CD1c-positive myeloid dendritic cell (primary cell): ENCODE results near the gene PCSK4.
"Not testable (repeated sequence)": the region's sequence is repeated elsewhere in the genome, so short reads cannot be mapped to it uniquely, and the experiment has no call there.

Source experiments
- DNase-seq: peaks from one replicate; pipeline ENCODE4 v3.0.0-alpha.2; 2016; ENCODE audit errors: extremely low spot score

PCSK4 gene

DNA sequence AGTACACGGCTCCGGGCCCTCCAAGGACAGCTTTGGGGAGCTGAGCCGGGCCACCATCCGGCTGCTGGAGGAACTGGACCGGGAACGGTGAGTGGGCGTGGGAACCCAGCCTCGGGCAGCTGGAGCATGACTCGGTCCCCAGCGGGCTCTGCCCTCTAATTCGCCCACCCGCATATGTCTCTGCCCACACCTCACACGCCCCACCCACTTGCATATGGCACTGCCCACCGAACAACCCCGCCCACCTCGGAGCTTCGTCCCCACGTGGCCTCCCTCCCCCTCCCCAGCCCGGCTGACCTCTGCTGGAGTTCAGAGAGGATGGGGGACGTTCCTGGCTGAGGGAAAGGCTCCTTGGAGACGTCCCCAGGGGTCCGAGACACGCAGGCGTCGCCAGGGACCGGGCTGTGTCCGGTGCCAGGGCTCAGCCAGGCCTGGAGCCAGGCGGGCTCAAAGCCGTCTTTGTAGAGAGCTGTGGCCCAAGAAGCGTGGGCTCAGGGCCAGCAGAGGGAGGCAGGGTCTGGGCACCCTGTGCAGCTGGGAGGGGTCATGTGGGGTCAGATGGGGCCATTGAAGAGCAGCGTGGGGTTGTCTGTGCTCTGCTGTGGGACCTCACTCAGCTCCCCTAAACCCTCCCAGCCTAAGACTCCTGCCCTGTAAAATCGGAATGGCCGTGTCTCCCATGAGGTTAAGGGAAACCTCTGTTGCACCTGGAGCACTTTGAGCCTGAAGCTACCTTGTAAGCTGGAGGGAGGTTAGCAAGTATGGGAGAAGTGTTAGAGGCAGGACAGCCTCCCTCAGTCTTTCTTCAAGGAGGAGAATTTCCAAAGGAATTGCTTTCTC, 36.4 kb downstream of the PCSK4 start:
- peak; percentile 66 for DNase-seq

DNA sequence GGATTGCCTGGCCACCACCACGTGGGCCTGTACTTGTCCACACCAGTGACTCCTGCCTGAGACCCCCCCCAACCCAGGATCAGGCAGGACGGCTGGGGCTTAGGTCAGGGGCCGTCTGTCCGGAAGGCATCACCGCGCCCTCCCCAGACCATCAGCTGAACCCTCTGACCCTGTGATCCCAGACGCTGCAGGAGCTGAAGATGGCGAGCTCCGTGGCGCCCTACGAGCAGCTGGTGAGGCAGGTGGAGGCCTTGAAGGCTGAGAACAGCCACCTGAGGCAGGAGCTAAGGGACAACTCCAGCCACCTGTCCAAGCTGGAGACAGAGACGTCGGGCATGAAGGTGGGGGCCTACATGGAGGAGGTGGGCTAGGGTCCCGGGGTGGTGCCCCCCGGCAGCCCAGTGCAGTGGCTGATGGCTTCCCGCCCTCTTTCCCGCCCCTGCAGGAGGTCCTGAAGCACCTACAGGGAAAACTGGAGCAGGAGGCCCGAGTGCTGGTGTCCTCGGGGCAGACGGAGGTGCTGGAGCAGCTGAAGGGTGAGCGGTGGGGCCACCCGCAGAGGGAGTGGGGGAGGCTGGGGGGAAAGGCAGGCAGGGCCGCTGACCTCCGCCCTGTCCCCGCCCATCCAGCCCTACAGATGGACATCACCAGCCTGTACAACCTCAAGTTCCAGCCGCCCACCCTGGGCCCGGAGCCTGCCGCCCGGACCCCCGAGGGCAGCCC, 37.2 kb downstream of the PCSK4 start:
- no peak for DNase-seq

GRCh38 chr19:1451916-1452801, 38.0 kb downstream of the PCSK4 start:
- DNase-seq = no peak

DNA sequence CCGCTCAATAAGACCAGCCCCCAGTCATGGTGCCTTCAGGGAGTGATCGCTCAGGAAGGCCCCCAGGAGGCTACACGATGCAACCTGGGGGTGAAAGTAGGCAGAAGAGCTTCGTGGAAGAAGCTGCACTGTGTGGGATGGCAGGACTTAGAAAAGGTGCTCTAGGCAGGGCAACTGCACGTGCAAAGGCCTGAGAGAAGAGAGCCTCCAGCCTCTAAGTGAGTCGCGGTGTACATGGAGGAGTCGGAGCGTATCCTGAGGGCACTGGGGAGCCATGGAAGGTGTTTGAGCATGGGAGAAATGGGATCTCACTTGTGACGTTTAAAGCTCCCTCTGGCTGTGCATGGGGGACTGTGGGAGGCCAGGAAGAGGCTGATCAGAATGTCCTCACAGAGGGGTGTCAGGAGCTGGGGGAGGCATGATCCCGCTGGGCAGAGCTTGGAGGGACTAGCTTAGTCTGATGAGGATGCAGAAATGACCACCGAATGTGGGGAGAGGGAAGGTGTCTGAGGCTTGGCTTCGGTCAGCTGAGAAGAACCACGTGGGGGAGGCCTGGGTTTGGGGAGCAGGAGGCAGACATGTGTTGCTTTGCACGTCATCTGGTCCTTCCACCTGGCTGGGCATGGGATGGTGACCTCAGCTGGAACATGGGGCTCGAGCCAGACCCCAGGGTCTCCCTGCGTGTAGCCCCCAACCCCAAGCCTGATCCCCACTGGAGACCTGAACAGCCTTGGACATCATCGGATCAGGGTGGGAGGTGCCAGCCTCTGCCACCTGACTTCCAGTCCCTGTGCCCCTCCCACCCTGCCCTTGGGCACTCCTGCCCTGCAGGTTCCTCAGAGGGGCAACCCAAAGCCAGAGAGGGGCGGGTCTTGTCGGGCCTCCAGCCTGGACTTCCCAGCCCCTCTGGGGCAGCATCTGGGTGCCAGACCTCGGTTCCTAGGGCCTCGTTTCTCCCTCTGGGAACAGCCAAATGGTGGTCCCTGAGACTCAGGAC, 39.1 kb downstream of the PCSK4 start:
- no peak for DNase-seq

- no peak for DNase-seq
Observed at GRCh38 chr19:1449467-1450442, 40.4 kb downstream of the PCSK4 start, which contains the start of gene APC2. APC2 (plus strand) TSS chr19:1450121; CDS start chr19:1453002, 2,881 bp downstream.

- no peak for DNase-seq
Observed at GRCh38 chr19:1447944-1448343, 42.2 kb downstream of the PCSK4 start.

DNA sequence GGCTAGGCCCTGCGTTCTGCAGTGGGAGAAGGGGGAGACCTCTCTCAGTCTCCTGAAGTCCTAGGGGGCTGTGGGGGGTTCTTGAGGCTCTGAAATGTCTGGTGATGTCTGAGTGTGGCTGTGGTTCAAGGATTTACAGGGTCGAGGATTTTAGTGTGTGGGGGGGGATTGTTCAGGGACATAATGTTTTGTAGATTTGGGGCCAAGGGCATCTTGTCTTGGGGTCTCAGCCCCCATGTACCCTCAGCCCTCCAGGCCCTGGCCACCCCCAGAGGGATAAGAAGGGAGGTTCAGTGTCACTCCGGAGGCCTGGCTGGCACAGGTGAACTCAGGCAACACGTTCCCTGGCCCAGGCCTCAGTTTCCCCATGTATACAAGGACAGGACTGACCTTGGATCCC, 42.6 kb downstream of the PCSK4 start:
- DNase-seq = no peak

- peak; percentile 21 for DNase-seq
Observed at GRCh38 chr19:1446713-1447481, 43.3 kb downstream of the PCSK4 start.

GRCh38 chr19:1445932-1446712, 44.0 kb downstream of the PCSK4 start:
- DNase-seq = no peak

DNA sequence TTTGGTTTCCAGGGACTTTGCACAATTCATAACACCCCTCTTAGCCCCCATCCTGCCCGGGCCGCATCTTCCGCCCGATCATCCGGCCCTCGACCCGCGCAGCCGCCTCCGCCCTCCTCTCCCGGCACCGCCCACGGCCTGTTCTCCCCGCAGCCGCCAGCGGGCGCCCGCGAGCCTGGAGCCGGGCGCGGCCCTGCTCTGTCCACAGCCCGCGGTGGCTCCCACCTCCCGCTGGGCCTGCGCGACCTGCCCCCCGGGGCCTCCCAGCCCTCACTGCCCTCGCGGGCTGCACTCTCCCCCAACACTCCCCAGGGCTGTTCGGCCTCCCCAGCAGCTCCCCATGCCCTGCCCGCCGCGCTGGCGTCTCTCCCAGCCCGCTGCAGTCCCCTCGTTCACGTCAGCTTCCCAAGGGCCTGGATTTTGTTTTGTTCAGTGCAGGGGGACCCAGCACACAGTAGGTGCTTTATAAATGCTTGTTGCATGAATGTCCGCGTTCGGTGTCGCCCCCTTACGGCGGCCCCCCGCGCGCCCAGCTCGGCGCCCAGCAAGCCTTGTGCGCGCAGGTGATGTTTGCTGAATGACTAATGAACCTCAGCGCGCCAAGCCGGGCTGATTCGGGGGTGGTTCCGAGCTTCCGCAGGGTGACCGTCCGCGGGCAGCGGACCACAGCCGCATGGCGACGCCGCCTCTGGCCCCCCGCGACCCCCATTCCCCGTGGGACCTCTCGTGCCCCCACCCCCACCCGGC, 44.8 kb downstream of the PCSK4 start:
- peak; percentile 84 for DNase-seq

DNA sequence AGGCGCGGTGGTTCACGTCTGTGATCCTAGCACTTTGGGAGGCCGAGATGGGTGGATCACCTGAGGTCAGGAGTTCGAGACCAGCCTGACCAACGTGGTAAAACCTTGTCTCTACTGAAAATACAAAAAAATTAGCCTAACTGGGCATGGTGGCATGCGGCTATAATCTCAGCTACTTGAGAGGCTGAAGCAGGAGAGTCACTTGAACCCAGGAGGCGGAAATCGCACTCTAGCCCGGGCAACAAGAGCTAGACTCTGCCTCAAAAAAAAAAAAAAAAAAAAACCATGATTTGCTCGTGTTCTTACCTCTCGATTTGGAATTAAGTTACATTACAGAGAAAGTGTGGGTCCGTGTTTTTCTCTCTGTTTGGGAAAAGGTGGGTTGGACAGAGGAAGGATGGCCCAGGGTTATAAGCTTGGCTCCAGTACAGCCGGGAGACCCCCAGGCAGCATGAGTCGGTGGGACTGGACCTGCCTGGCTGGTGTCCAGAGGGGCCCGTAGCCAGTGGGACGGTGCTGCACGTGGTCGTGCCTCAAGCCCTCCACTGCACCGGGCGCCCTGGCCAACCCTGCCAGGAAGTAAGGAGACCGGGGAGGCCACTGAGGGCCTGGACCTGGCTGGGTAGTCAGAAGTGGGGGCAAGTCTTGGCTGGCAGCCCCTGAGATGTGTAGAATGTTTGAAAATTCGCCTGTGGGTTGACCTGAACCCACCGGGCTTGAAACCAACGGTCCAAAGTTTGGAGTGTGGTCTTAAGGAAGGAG, 48.3 kb downstream of the PCSK4 start:
- DNase-seq = no peak

GRCh38 chr19:1441022-1441426, 49.1 kb downstream of the PCSK4 start:
- no peak for DNase-seq

DNA sequence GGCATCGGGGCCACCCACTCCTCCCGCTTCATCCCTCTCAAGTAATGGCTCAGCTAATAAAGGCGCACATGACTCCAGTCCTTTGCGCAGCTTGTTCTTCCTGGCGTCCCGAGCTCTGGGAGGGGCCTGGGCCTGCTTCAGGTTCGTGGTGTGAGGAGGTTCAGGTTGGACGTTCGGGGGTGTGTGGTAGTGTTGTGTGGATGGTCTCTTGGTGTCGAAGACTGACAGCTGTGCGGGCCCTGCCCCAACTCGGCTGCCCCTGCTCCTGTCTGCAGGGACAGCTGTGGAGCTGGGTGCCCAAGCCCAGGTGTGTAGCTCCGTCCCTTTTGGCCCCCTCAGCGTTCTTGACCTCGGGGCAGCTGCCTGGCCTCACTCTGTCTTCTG, 49.7 kb downstream of the PCSK4 start:
- DNase-seq = no peak

- not testable (repeated sequence) for DNase-seq
Observed at GRCh38 chr19:1439525-1440417, 50.4 kb downstream of the PCSK4 start.

DNA sequence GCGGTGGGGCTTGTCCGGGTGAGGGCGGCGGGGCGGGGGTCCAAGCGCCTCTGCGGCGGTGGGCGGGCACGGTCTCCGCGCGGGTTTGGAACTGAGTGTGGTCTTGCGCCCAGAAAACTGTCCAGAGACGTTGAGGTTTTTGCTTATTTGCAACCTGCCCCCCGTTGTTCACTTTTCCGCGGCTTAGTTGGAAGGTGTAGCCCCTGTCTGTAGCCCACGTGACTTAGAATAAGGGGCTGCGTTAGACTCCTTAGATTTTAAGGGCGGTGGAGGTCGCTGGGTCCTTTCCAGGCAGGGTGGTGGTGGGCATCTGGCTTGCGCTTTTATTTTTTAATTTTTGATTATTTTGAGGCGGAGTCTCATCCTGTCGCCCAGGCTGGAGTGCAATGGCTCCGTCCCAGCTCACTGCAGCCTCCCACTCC, 51.2 kb downstream of the PCSK4 start:
- DNase-seq = no peak
